Body of pancreas (tissue), 4 donors: ENCODE data around the gene SLC1A5. TPM values are rescaled to one million over a fixed set of nuclear protein-coding genes. Genes with fewer than 3 reads are reported as not detected.
A peak's percentile ranks its signal among the peaks of the same experiment; 100 is the strongest.

Source experiments
- ATAC-seq: fragments of 150-250 bp; one replicate; pipeline ENCODE4 v1.9.1; 2016
- DNase-seq, 4 donors: peaks; one replicate each; pipeline ENCODE4 v3.0.0-alpha.2; 2019
- H3K27ac ChIP-seq, 4 donors: fragments of 200-600 bp; sonication (generic); 1 replicate in 3 of 4; 2 replicates in 1 of 4; pipeline versions ENCODE4 v1.5.1 to v1.6.1; 2016 to 2019; ENCODE audit warnings: mild to moderate bottlenecking in 1 of 4, mixed read lengths in 1 of 4, moderate library complexity in 1 of 4
- H3K27me3 ChIP-seq, 2 donors: fragments of 200-600 bp; sonication (generic); one replicate each; pipeline ENCODE4 v1.6.0; 2016; ENCODE audit warnings: mild to moderate bottlenecking in 1 of 2
- H3K36me3 ChIP-seq, 2 donors: fragments of 200-600 bp; sonication (generic); replicated peaks in 1 of 2; 2 replicates each; pipeline ENCODE4 v1.5.1; 2016; ENCODE audit warnings: low read depth in 2 of 2; ENCODE audit not compliant: insufficient read depth in 1 of 2
- H3K4me1 ChIP-seq: fragments of 200-600 bp; sonication (generic); one replicate; pipeline ENCODE4 v1.6.0; 2016
- H3K4me3 ChIP-seq, 2 donors: fragments of 200-600 bp; sonication (generic); 1 replicate in 1 of 2; 2 replicates in 1 of 2; pipeline ENCODE4 v1.5.1; 2016 to 2019
- H3K9me3 ChIP-seq, 3 donors: fragments of 200-600 bp; sonication (generic); 1 replicate in 2 of 3; 2 replicates in 1 of 3; pipeline ENCODE4 v1.5.1; 2016
- CTCF ChIP-seq, 7 experiments: fragments of 450-650 bp in 4 of 7; fragments of 200-600 bp in 3 of 7; sonication (generic) in 3 of 7; IDR thresholded peaks; one replicate each; pipeline ENCODE4 v1.5.1; 2016 to 2019; ENCODE audit warnings: antibody characterized with exemption in 7 of 7
- POLR2A ChIP-seq, 3 donors: fragments of 450-650 bp; IDR thresholded peaks; one replicate each; pipeline ENCODE4 v1.6.1; 2016; ENCODE audit warnings: antibody characterized with exemption in 3 of 3, mild to moderate bottlenecking in 2 of 3
- WGBS, 2 donors: methylation state at CpG; one replicate each; pipeline ENCODE4 v1.1.5; 2017; 5-methylcytosine and 5-hydroxymethylcytosine counted together
- intact Hi-C: fragments of 100-400 bp; cut with DNase I; formaldehyde crosslinking; loops from one replicate; pipeline ENCODE4 v1.15.1; 2023
- total RNA-seq, 2 donors: library from RNA; depleted of rRNA; stranded (reverse); fragments of >200 nt; gene quantifications; one replicate each; pipeline ENCODE4 v1.1.0, GENCODE V29; 2016

Gene SLC1A5
- total RNA-seq, 2 donors from 2014 or later: 31.4 to 39.2 TPM

- H3K4me3 ChIP-seq: no peak overlapping the region
- intact Hi-C loops: no loop called here
Measured at GRCh38 chr19:46788968-46789338, 559 bp upstream of the SLC1A5 start.

GRCh38 chr19:46787331-46788261 lies 798 bp downstream of the SLC1A5 start:
- peak overlapping the region; percentile 54 to 66 for H3K4me3 ChIP-seq
- intact Hi-C loops: no loop called here
- WGBS, 2 donors: 1 to 4% methylated on average over 3 to 70 of the region's 80 CpGs
- ATAC-seq (peak; percentile 18), DNase-seq (peak; percentile 37 to 55 (median 50))
- no peaks in the 10 kb centered on the region for H3K36me3 ChIP-seq
- peak overlapping the region; percentile 70 to 90 (median 80) for H3K27ac ChIP-seq
- peak; percentile 32 to 43 (median 32) for TF ChIP-seq POLR2A (IDR thresholded peaks at IDR 0.05)
- TF ChIP-seq CTCF (IDR thresholded peaks at IDR 0.05): peak in 1 of 7 experiments; percentile 4
- peaks cover 50% of the 10 kb centered on the region for H3K4me1 ChIP-seq
- H3K9me3 ChIP-seq: no peaks in the 10 kb centered on the region
- no peaks in the 10 kb centered on the region for H3K27me3 ChIP-seq

More at GRCh38 chr19:46788968-46789338, 559 bp upstream of the SLC1A5 start:
- ATAC-seq (no peak), DNase-seq (no peak)
- H3K27ac ChIP-seq: no peak overlapping the region
- WGBS, 2 donors: 53 to 57% methylated on average over 9 of the region's 9 CpGs
- no peaks in the 10 kb centered on the region for H3K27me3 ChIP-seq
- no peaks in the 10 kb centered on the region for H3K9me3 ChIP-seq
- no peaks in the 10 kb centered on the region for H3K36me3 ChIP-seq
- TF ChIP-seq POLR2A (IDR thresholded peaks at IDR 0.05) (no peak), CTCF (IDR thresholded peaks at IDR 0.05) (no peak)
- peaks cover 43% of the 10 kb centered on the region for H3K4me1 ChIP-seq

GRCh38 chr19:46787040-46787330 lies 1.4 kb downstream of the SLC1A5 start:
- DNase-seq (no peak), ATAC-seq (no peak)
- WGBS, 2 donors: 19 to 29% methylated on average over 5 of the region's 5 CpGs
- Histone ChIP-seq H3K27me3 (no peaks in the 10 kb centered on the region), H3K27ac (peak overlapping the region; percentile 70 to 90 (median 80)), H3K4me1 (peaks cover 50% of the 10 kb centered on the region), H3K4me3 (peak overlapping the region; percentile 54 to 66), H3K9me3 (no peaks in the 10 kb centered on the region), H3K36me3 (no peaks in the 10 kb centered on the region)
- TF ChIP-seq POLR2A (IDR thresholded peaks at IDR 0.05): no peak
- no peak for TF ChIP-seq CTCF (IDR thresholded peaks at IDR 0.05)
- intact Hi-C loops: no loop called here

- no peaks in the 10 kb centered on the region for H3K9me3 ChIP-seq
- peaks cover 50% of the 10 kb centered on the region for H3K4me1 ChIP-seq
- H3K4me3 ChIP-seq: no peak overlapping the region
- H3K27me3 ChIP-seq: no peaks in the 10 kb centered on the region
- H3K36me3 ChIP-seq: no peaks in the 10 kb centered on the region
- DNase-seq (peak; percentile 50 to 70 (median 65)), ATAC-seq (peak; percentile 31)
- peak overlapping the region; percentile 70 to 90 (median 80) for H3K27ac ChIP-seq
- 21 to 32% methylated on average over 15 to 20 of the region's 20 CpGs for WGBS, 2 donors
- TF ChIP-seq CTCF (IDR thresholded peaks at IDR 0.05): no peak
- peak in 2 of 3 donors; percentile 16 to 30 for TF ChIP-seq POLR2A (IDR thresholded peaks at IDR 0.05)
- intact Hi-C loops: no loop called here
Measured at GRCh38 chr19:46786236-46787039, 2.0 kb downstream of the SLC1A5 start.
